GM12878 (cell line): Measurements from ENCODE around the gene THOC1. TPM values are rescaled to one million over a fixed set of nuclear protein-coding genes. Genes with fewer than 3 reads are reported as not detected.
A peak's percentile ranks its signal among the peaks of the same experiment; 100 is the strongest.

Source experiments
- ATAC-seq: fragments of 200-7000 bp; cut with Tn5 transposase; 3 replicates; pipeline ENCODE4 v1.9.1; 2020; ENCODE audit warnings: mild to moderate bottlenecking, moderate library complexity
- BruUV-seq: library from RNA; stranded (reverse); fragments of 400-500 nt; replicated peaks from 2 replicates; lab custom pipeline; 2021; lab: Mats Ljungman, UMichigan
- CTCF ChIA-PET: fragments of 300-600 bp; sonication (Branson Sonifier 250); formaldehyde crosslinking; extraction: SDS; loops from one replicate; lab custom pipeline; 2021; ENCODE audit warnings: inconsistent platforms; lab: Yijun Ruan, JAX
- POLR2A ChIA-PET: fragments of 350-600 bp; formaldehyde crosslinking; extraction: SDS; loops from one replicate; lab custom pipeline; 2021; ENCODE audit warnings: inconsistent platforms; lab: Charles Lee
- RAD21 ChIA-PET: fragments of 300-600 bp; sonication (Branson Sonifier 250); formaldehyde crosslinking; loops from one replicate; lab custom pipeline; 2023; ENCODE audit warnings: antibody characterized with exemption; ENCODE audit not compliant: unreplicated experiment; lab: Charles Lee
- SMC1A ChIA-PET: fragments of 300-600 bp; sonication (Branson Sonifier 250); formaldehyde crosslinking; loops from one replicate; lab custom pipeline; 2023; ENCODE audit not compliant: unreplicated experiment, uncharacterized antibody; lab: Charles Lee
- DNase-seq: peaks from one replicate; pipeline ENCODE4 v3.0.0-alpha.2; 2011; ENCODE audit warnings: low read depth, low spot score
- FAIRE-seq: peaks from 3 replicates; lab custom pipeline; 2011; peaks lifted over from hg19 to GRCh38; lab: Jason Lieb, UNC
- H2AFZ ChIP-seq: 2 replicates; pipeline ENCODE4 v1.6.0; 2011; ENCODE audit warnings: low read depth, low read length, control low read depth; ENCODE audit not compliant: control insufficient read depth
- H3K27ac ChIP-seq: 2 replicates; pipeline ENCODE4 v1.5.1; 2011; ENCODE audit warnings: control low read depth; ENCODE audit not compliant: control insufficient read depth, insufficient read depth
- H3K27me3 ChIP-seq, 2 experiments: replicated peaks in 1 of 2; 2 replicates each; pipeline versions ENCODE4 v1.6.0 to v1.6.1; 2011; ENCODE audit warnings: low read length in 1 of 2; ENCODE audit not compliant: control insufficient read depth in 2 of 2, insufficient read depth in 2 of 2
- H3K36me3 ChIP-seq, 2 experiments: 2 replicates each; pipeline ENCODE4 v1.5.1; 2011; ENCODE audit warnings: low read length in 1 of 2; ENCODE audit not compliant: control insufficient read depth in 2 of 2, insufficient read depth in 2 of 2
- H3K4me1 ChIP-seq: 2 replicates; pipeline ENCODE4 v1.6.1; 2011; ENCODE audit warnings: mild to moderate bottlenecking, low read length, moderate library complexity, mixed read lengths; ENCODE audit not compliant: control insufficient read depth, insufficient read depth
- H3K4me2 ChIP-seq: 2 replicates; pipeline ENCODE4 v1.6.0; 2011; ENCODE audit warnings: control low read depth; ENCODE audit not compliant: control insufficient read depth, insufficient read depth
- H3K4me3 ChIP-seq: fragments of 200-600 bp; sonication (generic); 2 replicates; pipeline ENCODE4 v1.5.1; 2016
- H3K79me2 ChIP-seq: 2 replicates; pipeline ENCODE4 v1.6.0; 2011; ENCODE audit warnings: low read length; ENCODE audit not compliant: control insufficient read depth, insufficient read depth
- H3K9ac ChIP-seq: 2 replicates; pipeline ENCODE4 v1.8.0; 2011; ENCODE audit warnings: low read length, control low read depth, mixed read lengths; ENCODE audit not compliant: control insufficient read depth, insufficient read depth
- H3K9me3 ChIP-seq: replicated peaks from 3 replicates; pipeline ENCODE4 v1.5.1; 2011; ENCODE audit warnings: mild to moderate bottlenecking, low read length; ENCODE audit not compliant: control insufficient read depth, insufficient read depth
- H4K20me1 ChIP-seq: 2 replicates; pipeline ENCODE4 v1.6.0; 2011; ENCODE audit not compliant: control insufficient read depth, insufficient read depth
- CTCF ChIP-seq, 3 experiments: IDR thresholded peaks in 2 of 3; conservative IDR thresholded peaks in 1 of 3; 2 replicates each; pipeline ENCODE4 v1.5.1; 2011; ENCODE audit warnings: low read depth in 3 of 3, low read length in 3 of 3, mild to moderate bottlenecking in 3 of 3, control low read depth in 2 of 3, moderate library complexity in 2 of 3, inconsistent platforms in 1 of 3, mixed read lengths in 1 of 3; ENCODE audit not compliant: control insufficient read depth in 2 of 3, insufficient read depth in 1 of 3; ENCODE audit errors: extremely low read depth in 1 of 3
- GABPA ChIP-seq: IDR thresholded peaks from 2 replicates; pipeline ENCODE4 v1.6.1; 2014; ENCODE audit warnings: antibody characterized with exemption, low read depth, mild to moderate bottlenecking, inconsistent platforms
- MEF2B ChIP-seq: fragments of 450-650 bp; IDR thresholded peaks from 2 replicates; pipeline ENCODE4 v1.6.1; 2018; ENCODE audit warnings: mild to moderate bottlenecking, moderate library complexity; ENCODE audit not compliant: partially characterized antibody, poor library complexity, severe bottlenecking
- NFYB ChIP-seq: IDR thresholded peaks from 2 replicates; pipeline ENCODE4 v1.6.1; 2011; ENCODE audit warnings: low read depth, mild to moderate bottlenecking, low read length, improper control_type of control experiment, moderate library complexity; ENCODE audit not compliant: insufficient read depth
- NR2C2 ChIP-seq: IDR thresholded peaks from 2 replicates; pipeline ENCODE4 v1.6.1; 2011; ENCODE audit warnings: borderline replicate concordance, low read depth; ENCODE audit not compliant: control insufficient read depth, insufficient read length
- NRF1 ChIP-seq: conservative IDR thresholded peaks from 2 replicates; pipeline ENCODE4 v1.6.1; 2011; ENCODE audit warnings: mild to moderate bottlenecking, low read depth, low read length, improper control_type of control experiment
- PAX8 ChIP-seq: fragments of 450-650 bp; IDR thresholded peaks from 2 replicates; pipeline ENCODE4 v1.6.1; 2017; ENCODE audit warnings: mild to moderate bottlenecking, moderate library complexity
- POLR2AphosphoS2 ChIP-seq: IDR thresholded peaks from 2 replicates; pipeline ENCODE4 v1.6.1; 2011; ENCODE audit warnings: low read depth, mild to moderate bottlenecking, low read length, improper control_type of control experiment, moderate library complexity
- RAD21 ChIP-seq: IDR thresholded peaks from 2 replicates; pipeline ENCODE4 v1.6.1; 2011; ENCODE audit warnings: mild to moderate bottlenecking, low read depth, low read length, moderate library complexity; ENCODE audit not compliant: insufficient read depth
- RFX5 ChIP-seq: IDR thresholded peaks from 2 replicates; pipeline ENCODE4 v1.6.1; 2011; ENCODE audit warnings: low read depth, low read length, improper control_type of control experiment
- SIX5 ChIP-seq: IDR thresholded peaks from 2 replicates; pipeline ENCODE4 v1.6.1; 2011; ENCODE audit warnings: mild to moderate bottlenecking, low read depth, low read length, moderate library complexity; ENCODE audit not compliant: severe bottlenecking
- SMC3 ChIP-seq: IDR thresholded peaks from 2 replicates; pipeline ENCODE4 v1.6.1; 2011; ENCODE audit warnings: low read length, improper control_type of control experiment, borderline replicate concordance
- SUZ12 ChIP-seq: fragments of 200-600 bp; sonication (generic); IDR thresholded peaks from one replicate; pipeline ENCODE4 v1.6.1; 2018; ENCODE audit warnings: antibody characterized with exemption, mild to moderate bottlenecking; ENCODE audit not compliant: unreplicated experiment
- TBL1XR1 ChIP-seq: IDR thresholded peaks from 2 replicates; pipeline ENCODE4 v1.6.1; 2012; ENCODE audit warnings: low read depth, low read length, improper control_type of control experiment
- ZSCAN29 ChIP-seq: fragments of 450-650 bp; IDR thresholded peaks from 2 replicates; pipeline ENCODE4 v1.6.1; 2017; ENCODE audit warnings: mild to moderate bottlenecking, moderate library complexity
- WGBS: methylation state at CpG from one replicate; pipeline ENCODE4 v1.1.6; 2016; ENCODE audit warnings: low lambda C conversion rate; ENCODE audit not compliant: insufficient replicate concordance, insufficient coverage; ENCODE audit errors: missing lambda C conversion rate; 5-methylcytosine and 5-hydroxymethylcytosine counted together
- in situ Hi-C: fragments of 300-500 bp; cut with MboI; formaldehyde crosslinking; loops from 9 replicates; pipeline ENCODE4 v1.14.3; 2018; ENCODE audit warnings: mixed read lengths
- intact Hi-C: fragments of 100-400 bp; cut with micrococcal nuclease; formaldehyde crosslinking; loops from one replicate; pipeline ENCODE4 v1.14.2; 2022; ENCODE audit not compliant: unreplicated experiment
- polyA plus RNA-seq, 11 experiments: library from polyadenylated mRNA; depleted of rRNA in 4 of 11; unstranded in 6 of 11; stranded (reverse) in 5 of 11; fragments of >200 nt; fragmentation: Nextera tagmentation in 4 of 11; fragmentation: Illumina TruSeq in 1 of 11; extraction: Ambion mirVana in 4 of 11; extraction: Trizol in 1 of 11; gene quantifications; 1 replicate in 1 of 11; 2 replicates in 10 of 11; pipeline versions ENCODE4 v1.2.1 to v1.2.3, GENCODE V29; 2011 to 2016; ENCODE audit warnings: inconsistent platforms in 2 of 11, missing spikeins in 2 of 11, low read depth in 1 of 11
- total RNA-seq, 4 experiments: library from RNA; depleted of rRNA in 3 of 4; stranded (reverse); fragments of >200 nt in 3 of 4; fragmentation: Illumina TruSeq in 1 of 4; extraction: Trizol in 1 of 4; gene quantifications; 2 replicates each; pipeline versions ENCODE4 v1.2.1 to v1.2.3, GENCODE V29; 2013 to 2021

The THOC1 gene
- total and polyA plus RNA-seq, 10 of the 15 experiments (the other 5 are each of a cell fraction or from before 2014, with no cell fraction given), result 32.8 to 99.8 (median 49.0) TPM

- TF ChIP-seq CTCF (IDR thresholded peaks at IDR 0.05 in 2 of 3, conservative IDR thresholded peaks at IDR 0.05 in 1 of 3; ENCODE audit: control insufficient read depth in 2 of 3, extremely low read depth in 1 of 3, insufficient read depth in 1 of 3, low read depth in 3 of 3, low read length in 3 of 3), result peak; percentile 6 to 34 (median 19); a peak in 3 of 6 replicates
- TF ChIP-seq MEF2B, result no peak
- TF ChIP-seq NFYB, result no peak
- TF ChIP-seq POLR2AphosphoS2, result no peak
- no peak for TF ChIP-seq SUZ12
- TF ChIP-seq TBL1XR1, result no peak
- peak; percentile 34; the same call in 1 of the 2 replicates for TF ChIP-seq SMC3
- peak; percentile 43 for TF ChIP-seq RAD21
- TF ChIP-seq ZSCAN29, result no peak
- TF ChIP-seq NRF1, result no peak
- TF ChIP-seq SIX5, result no peak
- TF ChIP-seq RFX5, result no peak
- no peak for TF ChIP-seq PAX8
- no peak for TF ChIP-seq NR2C2
- TF ChIP-seq GABPA, result no peak
- in situ Hi-C loops, result loop anchor here (10.0 kb wide), 1 partner anchor 328 kb away; no protein-coding TSS in a partner anchor
- 47% methylated on average over 8 of the region's 8 CpGs for WGBS
Measured at GRCh38 chr18:286515-287310, 18.9 kb upstream of the THOC1 start.

More at GRCh38 chr18:286515-287310, 18.9 kb upstream of the THOC1 start:
- FAIRE-seq, result no peak
- Histone ChIP-seq H3K79me2 (no peaks in the 10 kb centered on the region), H3K4me2 (no peak overlapping the region), H4K20me1 (no peaks in the 10 kb centered on the region), H3K36me3 (no peaks in the 10 kb centered on the region), H3K4me3 (no peak overlapping the region), H2AFZ (no peak overlapping the region), H3K4me1 (no peaks in the 10 kb centered on the region), H3K9ac (no peak overlapping the region), H3K27ac (no peak overlapping the region), H3K27me3 (no peaks in the 10 kb centered on the region), H3K9me3 (no peaks in the 10 kb centered on the region)
- no peak for DNase-seq
- ATAC-seq, result no peak
- intact Hi-C loops, result no loop called here
- ChIA-PET CTCF (interaction anchor here (0.6 kb wide), 1 partner anchor 326 kb away, joined by 5 read pairs; no protein-coding TSS in a partner anchor), POLR2A (no interaction called here), RAD21 (no interaction called here), SMC1A (interaction anchor here (0.6 to 1.1 kb wide), 2 partner anchors 150 to 329 kb away, joined by 3 read pairs; no protein-coding TSS in a partner anchor)
- BruUV-seq, result no TSS peak
